Mesodermal cell (in vitro differentiated cells): ENCODE measurements around the gene PIP4K2C. TPM values are rescaled to one million over a fixed set of nuclear protein-coding genes. Genes with fewer than 3 reads are reported as not detected.

ENCODE experiments used
- H3K27ac ChIP-seq: 2 replicates; pipeline ENCODE4 v1.7.0; 2013; ENCODE audit warnings: mild to moderate bottlenecking, low read depth, low read length, moderate library complexity; ENCODE audit not compliant: severe bottlenecking
- H3K36me3 ChIP-seq: 2 replicates; pipeline ENCODE4 v1.7.1; 2013; ENCODE audit warnings: mild to moderate bottlenecking, low read length, moderate library complexity; ENCODE audit not compliant: control insufficient read depth, insufficient read depth
- H3K4me1 ChIP-seq: one replicate; pipeline ENCODE4 v1.7.1; 2013; ENCODE audit warnings: mild to moderate bottlenecking, low read length; ENCODE audit not compliant: insufficient read depth, control insufficient read depth, poor library complexity, severe bottlenecking
- H3K4me3 ChIP-seq: 2 replicates; pipeline ENCODE4 v1.7.0; 2013; ENCODE audit warnings: low read length, control low read depth, mild to moderate bottlenecking; ENCODE audit not compliant: insufficient read depth, poor library complexity, severe bottlenecking; ENCODE audit errors: extremely low read depth
- H3K9me3 ChIP-seq: 2 replicates; pipeline ENCODE4 v1.7.1; 2013; ENCODE audit warnings: mild to moderate bottlenecking, low read length, moderate library complexity; ENCODE audit not compliant: control insufficient read depth
- WGBS, 2 experiments: methylation state at CpG; one replicate each; pipeline ENCODE4 v1.1.5; 2013; ENCODE audit warnings: missing lambda C conversion rate in 2 of 2; ENCODE audit not compliant: insufficient coverage in 2 of 2; 5-methylcytosine and 5-hydroxymethylcytosine counted together
- polyA plus RNA-seq, 2 experiments: library from polyadenylated mRNA; stranded (reverse); fragments of 50-300 nt; gene quantifications; one replicate each; pipeline ENCODE4 v1.2.3, GENCODE V29; 2013

Gene PIP4K2C
- 17.0 TPM for polyA plus RNA-seq (2013, experiment 1 of 2)
- 12.5 TPM for polyA plus RNA-seq (2013, experiment 2 of 2)

DNA sequence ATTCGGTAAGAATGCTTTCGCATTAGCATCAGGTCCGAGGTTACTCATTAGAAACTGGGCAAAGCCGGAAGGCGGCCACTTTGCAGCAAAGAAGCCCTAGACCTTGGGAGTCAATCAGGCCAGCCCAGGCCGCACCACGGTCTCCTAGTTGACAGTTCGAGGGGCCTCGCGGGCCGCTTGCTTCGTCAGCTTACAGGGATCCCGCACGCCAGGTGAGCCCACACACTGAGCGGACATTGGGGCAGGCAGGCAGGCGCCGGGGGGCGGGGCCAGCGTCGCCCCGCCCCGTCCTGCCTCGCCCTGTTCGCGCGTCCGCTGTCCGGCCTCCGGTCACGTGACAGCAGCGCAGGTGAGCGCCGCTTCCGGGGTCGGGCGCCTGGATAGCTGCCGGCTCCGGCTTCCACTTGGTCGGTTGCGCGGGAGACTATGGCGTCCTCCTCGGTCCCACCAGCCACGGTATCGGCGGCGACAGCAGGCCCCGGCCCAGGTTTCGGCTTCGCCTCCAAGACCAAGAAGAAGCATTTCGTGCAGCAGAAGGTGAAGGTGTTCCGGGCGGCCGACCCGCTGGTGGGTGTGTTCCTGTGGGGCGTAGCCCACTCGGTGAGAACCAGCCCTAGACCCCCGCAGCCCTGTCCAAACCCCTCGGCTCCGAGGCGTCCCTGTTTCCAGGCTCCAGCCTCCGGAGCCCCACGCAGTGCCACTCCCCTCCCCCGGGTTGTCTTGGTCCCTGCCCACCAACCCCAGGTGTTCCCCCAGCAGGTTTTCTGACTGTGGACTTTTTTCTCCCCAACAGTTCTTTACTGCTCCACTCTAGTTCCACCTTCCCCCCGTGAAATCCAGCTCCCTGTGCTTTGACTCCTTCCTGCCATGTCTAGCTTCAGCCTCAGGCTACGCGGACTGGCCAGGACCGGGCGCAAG, at the start of gene PIP4K2C:
Gene PIP4K2C, plus strand, starts transcription at position 329 of the 918 bp plus-strand sequence. Its CDS starts 98 bp downstream, at position 427.
- 1% methylated on average over 42 to 65 of the region's 69 CpGs for WGBS, 2 experiments
- Histone ChIP-seq H3K4me1 (peaks cover 3% of the 10 kb centered on the region), H3K27ac (no peak within 1 kb of the TSS), H3K36me3 (peaks cover 2% of the 10 kb centered on the region), H3K4me3 (peak within 1 kb of the TSS; percentile 70), H3K9me3 (no peaks in the 10 kb centered on the region)

DNA sequence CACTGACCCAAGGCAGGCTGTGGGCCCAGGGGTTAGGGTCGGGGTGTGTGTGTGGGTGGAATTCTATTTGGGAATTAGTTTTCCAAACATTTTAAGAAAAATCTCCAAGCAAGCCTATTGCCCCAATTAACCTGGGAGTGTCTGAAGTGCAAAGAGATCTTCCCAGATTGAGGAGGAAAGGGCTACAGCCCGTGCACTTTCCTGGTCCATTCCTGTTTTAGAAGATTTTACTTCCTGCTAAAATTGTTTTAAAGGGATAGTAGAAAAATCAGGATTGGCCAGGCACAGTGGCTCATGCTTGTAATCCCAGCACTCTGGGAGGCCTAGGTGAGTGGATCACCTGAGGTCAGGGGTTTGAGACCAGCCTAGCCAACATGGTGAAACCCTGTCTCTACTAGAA, 49.3 kb upstream of the PIP4K2C start:
- H3K36me3 ChIP-seq = peaks cover 76% of the 10 kb centered on the region

DNA sequence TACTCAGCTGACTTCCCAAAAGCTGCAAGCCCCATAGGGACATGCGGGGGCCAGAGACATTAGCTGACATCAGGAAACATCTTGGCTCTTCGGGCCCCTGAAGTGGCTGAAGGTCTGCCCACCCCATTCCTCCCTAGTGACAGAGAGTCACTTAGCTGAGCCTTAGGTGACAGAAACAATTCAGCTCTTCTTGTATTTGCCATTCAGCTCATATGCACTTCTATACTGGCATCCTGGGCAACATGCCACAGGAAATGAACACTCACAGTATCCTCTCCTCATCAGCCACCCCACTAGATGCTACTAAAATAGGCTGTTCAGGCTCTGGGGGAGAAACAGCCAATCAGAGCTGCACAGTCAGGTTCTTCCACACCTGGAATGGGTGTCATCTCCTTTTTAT, 47.4 kb upstream of the PIP4K2C start:
- WGBS, 2 experiments = 96 to 100% methylated on average over 2 of the region's 2 CpGs
- Histone ChIP-seq H3K36me3 (peaks cover 63% of the 10 kb centered on the region), H3K27ac (no peak overlapping the region), H3K4me3 (no peak overlapping the region), H3K9me3 (no peaks in the 10 kb centered on the region), H3K4me1 (peaks cover 8% of the 10 kb centered on the region)

More for the DNA sequence above, 49.3 kb upstream of the PIP4K2C start:
- no peak overlapping the region for H3K4me3 ChIP-seq
- H3K27ac ChIP-seq = no peak overlapping the region
- peaks cover 8% of the 10 kb centered on the region for H3K4me1 ChIP-seq
- no peaks in the 10 kb centered on the region for H3K9me3 ChIP-seq
- 100% methylated on average over 1 of the region's 2 CpGs for WGBS, 2 experiments

DNA sequence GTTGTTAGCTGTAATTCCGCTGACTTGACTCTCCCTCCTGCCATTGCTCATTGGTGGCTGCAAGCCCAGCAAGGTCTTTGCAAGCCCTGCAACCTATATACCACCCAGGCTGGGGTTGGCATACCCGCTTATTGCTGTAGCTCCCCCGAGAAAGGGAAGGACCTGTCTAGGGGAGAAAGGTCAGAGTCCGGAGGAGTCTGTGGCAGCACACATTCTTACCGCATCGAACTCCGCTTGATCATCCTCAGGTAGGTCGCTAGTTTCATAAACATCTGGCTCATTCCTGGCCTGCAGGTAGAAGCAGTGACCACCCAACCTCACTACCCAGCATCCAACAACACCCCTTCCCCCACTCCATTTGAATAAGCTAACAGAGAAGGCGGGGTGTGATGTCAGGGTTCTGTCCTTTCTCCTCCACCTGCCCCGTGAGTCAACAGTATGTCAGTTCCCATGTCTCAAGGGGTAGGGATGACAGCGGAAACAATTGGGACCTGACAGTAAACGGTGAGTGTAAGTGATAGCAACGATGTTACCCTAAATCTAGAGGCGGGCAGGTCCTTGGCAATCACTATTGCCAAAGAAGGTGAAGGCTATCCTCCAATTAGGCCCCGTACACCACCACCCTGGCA, 45.1 kb upstream of the PIP4K2C start:
- H3K9me3 ChIP-seq = no peaks in the 10 kb centered on the region
- WGBS, 2 experiments = 72 to 81% methylated on average over 7 to 13 of the region's 15 CpGs
- peak overlapping the region; percentile 100 for H3K4me3 ChIP-seq
- peaks cover 40% of the 10 kb centered on the region for H3K36me3 ChIP-seq
- H3K4me1 ChIP-seq = peaks cover 8% of the 10 kb centered on the region
- H3K27ac ChIP-seq = no peak overlapping the region

DNA sequence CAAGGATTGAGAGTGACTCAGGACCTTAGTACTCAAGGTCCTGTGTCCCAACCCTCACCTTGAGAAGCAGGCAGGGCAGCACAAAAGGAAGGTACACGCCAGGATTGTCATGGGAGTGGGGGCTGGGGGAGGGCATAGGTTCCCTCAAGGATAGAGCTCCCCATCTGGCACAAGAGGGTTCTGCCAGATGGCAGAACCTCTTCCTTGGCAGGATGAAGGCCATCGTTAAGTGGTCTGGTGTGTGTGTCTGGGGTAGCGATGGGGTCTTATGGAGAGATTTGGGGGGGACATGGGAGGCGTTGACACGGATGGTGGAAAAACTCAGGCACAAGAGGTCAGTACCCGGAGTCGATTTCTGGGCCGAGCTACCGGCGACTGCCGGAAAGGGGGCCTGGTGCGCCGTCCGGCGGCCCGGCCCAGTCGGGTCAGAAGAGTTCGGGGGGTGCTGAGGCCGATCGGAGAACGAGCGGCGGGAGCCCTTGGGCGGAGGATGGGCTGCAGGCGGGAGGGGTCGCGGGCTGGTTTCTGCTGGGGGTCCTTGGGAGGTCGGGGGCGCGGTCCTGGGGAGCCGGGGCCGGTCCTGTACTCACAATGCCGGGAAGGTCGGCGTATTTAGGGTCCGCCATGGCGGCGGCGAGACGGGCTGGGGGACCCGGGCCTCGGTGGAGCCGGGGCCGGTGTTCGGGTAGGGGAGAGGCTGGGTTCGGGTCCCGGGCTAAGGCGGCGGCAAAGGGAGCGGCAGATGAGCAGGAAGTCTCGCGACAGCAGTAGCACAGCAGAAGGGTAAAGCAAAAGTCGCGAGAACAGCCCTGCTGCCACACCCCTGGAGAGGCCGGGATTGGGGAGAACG, 44.3 kb upstream of the PIP4K2C start, which contains the start of gene DCTN2:
Gene DCTN2, minus strand, starts transcription at position 755 of the 850 bp plus-strand sequence. Its CDS starts 129 bp downstream, at position 626.
- peak within 1 kb of the TSS; percentile 36 for H3K27ac ChIP-seq
- H3K4me1 ChIP-seq = peaks cover 8% of the 10 kb centered on the region
- no peaks in the 10 kb centered on the region for H3K9me3 ChIP-seq
- WGBS, 2 experiments = 0 to 1% methylated on average over 37 to 56 of the region's 56 CpGs
- peak within 1 kb of the TSS; percentile 100 for H3K4me3 ChIP-seq
- H3K36me3 ChIP-seq = peaks cover 33% of the 10 kb centered on the region

DNA sequence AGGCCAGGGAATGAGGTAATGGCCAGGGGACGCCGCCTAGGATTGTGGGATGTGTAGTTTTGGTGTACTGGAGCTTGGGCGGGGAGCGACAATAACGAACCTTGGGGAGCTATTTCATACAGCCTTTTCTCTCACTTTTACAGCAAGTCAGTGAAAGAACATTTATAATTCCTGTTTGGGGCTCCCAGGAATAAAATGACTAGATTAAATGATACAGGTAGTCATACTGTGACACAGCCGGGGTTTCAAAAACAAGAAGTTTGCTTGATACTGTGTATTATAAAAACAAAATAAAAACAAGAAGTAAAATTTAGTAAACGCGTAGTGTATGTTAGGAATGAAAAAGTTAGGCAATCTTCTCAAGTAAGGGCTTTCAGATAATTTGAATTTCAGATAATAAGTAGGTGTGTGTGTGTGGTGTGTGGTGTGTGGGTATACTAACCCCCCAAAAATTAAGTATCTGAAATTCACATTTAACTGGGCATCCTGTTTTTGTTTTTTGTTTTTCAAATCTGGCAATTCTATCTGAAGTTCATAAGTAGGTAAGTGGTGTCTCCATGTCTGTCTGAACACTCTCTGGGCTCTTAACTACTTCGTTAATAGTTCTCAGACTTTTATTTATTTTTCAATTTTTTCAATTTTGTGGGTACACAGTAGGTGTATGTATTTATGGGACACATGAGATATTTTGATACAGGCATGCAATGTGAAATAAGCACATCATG, 43.5 kb upstream of the PIP4K2C start:
- 0 to 40% methylated on average over 1 to 2 of the region's 9 CpGs for WGBS, 2 experiments
- Histone ChIP-seq H3K4me1 (peaks cover 13% of the 10 kb centered on the region), H3K36me3 (peaks cover 26% of the 10 kb centered on the region), H3K9me3 (no peaks in the 10 kb centered on the region), H3K27ac (no peak overlapping the region), H3K4me3 (peak overlapping the region; percentile 100)

DNA sequence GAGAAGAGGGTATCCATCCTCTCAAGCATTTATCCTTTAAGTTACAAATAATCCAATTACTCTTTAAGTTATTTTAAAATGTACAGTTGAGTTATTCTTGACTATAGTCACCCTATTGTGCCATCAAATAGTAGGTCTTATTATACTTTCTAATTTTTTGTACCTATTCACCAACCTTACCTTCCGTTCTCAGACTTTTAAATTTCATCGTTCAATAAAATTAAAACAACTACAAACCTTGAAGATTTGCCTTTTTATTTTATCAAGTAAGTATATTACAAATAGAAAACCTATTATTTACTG, 43.0 kb upstream of the PIP4K2C start:
- H3K27ac ChIP-seq = no peak overlapping the region
- no CpG with 5 or more reads among the region's 2 CpGs for WGBS, 2 experiments
- H3K4me1 ChIP-seq = peaks cover 18% of the 10 kb centered on the region
- peaks cover 21% of the 10 kb centered on the region for H3K36me3 ChIP-seq
- H3K9me3 ChIP-seq = no peaks in the 10 kb centered on the region
- H3K4me3 ChIP-seq = no peak overlapping the region

DNA sequence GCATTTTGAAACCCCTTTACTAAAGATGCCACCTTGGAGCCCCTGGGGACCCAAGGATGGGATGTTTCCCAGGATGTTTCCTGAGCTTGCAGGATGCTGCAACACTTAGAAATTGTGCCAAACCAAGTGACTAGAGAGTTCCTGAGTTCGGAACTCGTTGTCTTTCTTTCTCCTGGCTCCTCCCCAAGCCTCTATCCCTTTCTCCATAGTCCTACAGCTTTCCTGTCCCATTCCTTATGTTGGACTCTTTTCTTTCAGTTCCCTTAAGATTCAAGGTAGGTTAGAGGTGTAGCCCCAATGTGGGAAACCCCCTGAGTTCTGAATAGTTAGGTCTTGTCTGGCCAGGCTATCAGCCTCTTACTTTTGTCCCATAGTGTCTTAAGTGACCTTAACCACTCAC, 42.5 kb upstream of the PIP4K2C start:
- H3K4me1 ChIP-seq = peaks cover 23% of the 10 kb centered on the region
- no CpG with 5 or more reads among the region's 2 CpGs for WGBS, 2 experiments

DNA sequence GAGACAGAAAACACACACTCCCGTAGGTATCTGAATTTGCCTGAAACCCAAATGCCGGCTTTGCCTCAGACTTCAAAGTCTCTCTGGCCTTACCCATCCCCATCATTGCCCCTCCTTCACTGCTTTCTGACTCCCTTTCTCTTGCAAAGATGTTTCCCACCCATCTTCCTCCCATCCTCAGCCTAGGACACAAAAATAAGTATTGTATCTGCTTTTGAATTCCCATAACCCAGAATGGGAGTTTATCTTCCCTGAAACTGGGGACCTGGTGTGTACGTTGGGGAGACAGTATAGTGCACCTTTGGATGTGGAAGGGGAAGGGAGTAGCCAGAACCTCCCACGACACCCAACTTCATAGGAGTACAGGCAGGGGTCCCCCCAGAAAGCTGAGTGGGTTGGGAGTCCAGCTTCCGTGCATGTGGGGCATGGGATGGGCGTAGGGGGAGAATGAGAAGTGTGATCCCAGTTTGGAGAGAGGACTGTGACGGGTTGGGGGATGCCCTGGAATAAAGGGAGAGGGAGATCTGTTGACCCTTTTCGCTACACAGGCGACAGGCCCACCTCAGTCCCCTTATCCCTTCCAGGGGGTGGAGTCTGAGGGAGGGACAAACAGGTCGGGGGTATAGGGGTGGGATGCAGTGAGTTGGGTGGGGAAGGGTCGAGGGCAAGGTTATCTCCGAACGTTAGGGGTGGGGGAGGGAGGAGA, 41.6 kb upstream of the PIP4K2C start:
- H3K4me1 ChIP-seq = peaks cover 25% of the 10 kb centered on the region
- peaks cover 14% of the 10 kb centered on the region for H3K36me3 ChIP-seq
- WGBS, 2 experiments = 42 to 59% methylated on average over 5 to 10 of the region's 13 CpGs
- H3K4me3 ChIP-seq = peak overlapping the region; percentile 43
- H3K9me3 ChIP-seq = no peaks in the 10 kb centered on the region
- no peak overlapping the region for H3K27ac ChIP-seq

More for the DNA sequence above, 42.5 kb upstream of the PIP4K2C start:
- Histone ChIP-seq H3K36me3 (peaks cover 18% of the 10 kb centered on the region), H3K4me3 (no peak overlapping the region), H3K27ac (no peak overlapping the region), H3K9me3 (no peaks in the 10 kb centered on the region)
